Activated gamma-delta T cell treated with anti-CD3 and anti-CD28 coated beads, Interleukin-2, amount 50 U/mL, for 16 hours (primary cell): Measurements from ENCODE around the gene C19orf44.
"Not testable (repeated sequence)": the region's sequence is repeated elsewhere in the genome, so short reads cannot be mapped to it uniquely, and the experiment has no call there.

Experiments used
- DNase-seq: peaks from one replicate; pipeline ENCODE4 v3.0.0-alpha.2; 2020; ENCODE audit warnings: low read depth

The C19orf44 gene

DNA sequence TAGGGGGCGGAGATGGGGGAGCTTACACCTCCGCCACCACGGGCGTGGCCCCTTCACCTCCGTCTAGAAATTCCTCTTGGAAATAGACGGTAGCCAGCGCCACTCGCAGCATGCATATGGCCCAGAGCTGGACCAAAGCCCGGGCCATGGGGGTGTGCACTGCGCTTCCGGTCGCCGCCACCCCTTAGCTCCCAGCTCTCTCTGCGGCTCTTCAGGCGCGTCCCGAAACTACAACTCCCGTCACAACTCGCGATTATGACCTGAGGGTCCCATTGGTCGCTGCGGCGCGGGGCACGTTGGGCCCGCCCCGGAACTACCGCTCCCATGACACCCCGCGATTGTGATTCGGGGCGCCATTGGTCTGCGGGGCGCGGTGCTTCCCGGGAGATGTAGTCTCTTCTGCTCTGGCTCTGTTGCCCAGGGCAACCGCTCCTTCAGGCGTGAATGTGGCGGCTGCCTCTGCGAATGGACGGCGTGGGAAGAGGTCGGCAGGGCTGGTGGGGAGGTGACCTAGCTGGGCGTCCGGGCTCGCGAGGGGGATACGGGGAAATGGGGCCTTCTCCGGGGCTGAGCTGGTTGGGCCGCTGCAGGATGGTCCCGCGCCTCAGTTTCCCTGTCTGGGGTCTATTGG, at the start of gene C19orf44, which contains the start of gene CALR3:
Gene C19orf44, plus strand, starts transcription at position 413 of the 631 bp plus-strand sequence. CDS start 4,399 bp downstream, outside the sequence.
Gene CALR3, minus strand, starts transcription at position 186 of the 631 bp plus-strand sequence. Its CDS starts 38 bp downstream, at position 148.
- peak; percentile 94 for DNase-seq

DNA sequence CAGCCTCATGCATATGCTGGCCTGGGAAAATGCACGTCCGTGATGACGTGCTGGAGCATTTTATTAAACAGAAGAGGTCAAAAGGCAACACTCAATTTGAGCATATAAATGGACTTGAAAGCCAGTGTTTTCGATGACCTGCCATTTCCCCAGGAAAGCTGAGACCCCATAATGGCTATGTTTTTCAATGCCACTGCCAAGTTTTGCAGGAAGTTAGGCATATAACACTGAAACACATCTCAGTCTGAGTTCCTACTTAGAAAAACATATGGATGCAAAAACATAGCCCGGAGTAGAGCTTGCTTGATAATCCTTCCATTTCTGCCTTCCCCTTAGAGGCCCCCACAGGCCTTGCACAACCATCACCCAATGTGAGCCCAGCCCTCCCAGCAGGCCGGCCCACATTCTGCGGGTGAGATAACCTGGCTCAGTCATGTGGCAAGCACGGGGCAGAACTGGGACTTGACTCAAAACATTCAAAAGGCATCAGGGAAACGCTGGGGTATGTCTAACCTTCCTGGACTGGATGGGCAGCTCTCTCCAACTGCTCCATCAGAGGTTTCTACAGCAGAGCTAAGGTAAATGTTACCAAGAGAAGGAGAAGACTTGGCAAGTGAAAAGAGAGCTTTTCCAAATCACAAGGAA, 49.3 kb upstream of the C19orf44 start:
- peak; percentile 29 for DNase-seq

- DNase-seq = not testable (repeated sequence)
These were observed 47.3 kb upstream of the C19orf44 start for GRCh38 chr19:16448872-16449271.

DNA sequence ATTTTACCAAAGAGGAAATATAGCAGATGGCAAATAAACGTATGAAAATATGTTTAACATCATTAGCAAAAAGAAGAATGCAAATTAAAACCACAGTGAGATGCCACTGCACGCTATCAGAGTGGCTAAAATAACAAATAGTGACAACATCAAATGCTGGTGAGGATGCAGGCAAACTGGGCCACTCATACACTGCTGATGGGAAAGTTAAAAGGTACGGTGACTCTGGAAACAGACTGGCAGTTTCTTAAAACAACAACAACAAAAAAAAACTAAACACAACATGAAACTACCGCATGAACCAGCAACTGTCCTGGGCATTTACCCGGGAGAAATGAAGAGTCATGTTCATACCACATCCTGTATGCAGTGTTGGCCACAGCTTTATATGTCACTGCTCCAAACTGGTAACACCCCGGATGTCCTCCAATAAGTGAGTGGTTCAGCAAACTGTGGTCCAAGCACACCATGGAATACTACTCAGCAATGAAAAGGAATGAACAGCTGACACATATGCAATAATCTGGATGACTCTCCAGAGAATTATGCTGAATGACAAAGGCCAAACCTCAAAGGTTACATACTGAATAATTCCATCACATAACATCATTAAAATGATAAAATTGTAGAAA, 46.7 kb upstream of the C19orf44 start:
- DNase-seq = peak; percentile 30

- DNase-seq = no peak
These were observed 43.9 kb upstream of the C19orf44 start for GRCh38 chr19:16452325-16452724.

DNA sequence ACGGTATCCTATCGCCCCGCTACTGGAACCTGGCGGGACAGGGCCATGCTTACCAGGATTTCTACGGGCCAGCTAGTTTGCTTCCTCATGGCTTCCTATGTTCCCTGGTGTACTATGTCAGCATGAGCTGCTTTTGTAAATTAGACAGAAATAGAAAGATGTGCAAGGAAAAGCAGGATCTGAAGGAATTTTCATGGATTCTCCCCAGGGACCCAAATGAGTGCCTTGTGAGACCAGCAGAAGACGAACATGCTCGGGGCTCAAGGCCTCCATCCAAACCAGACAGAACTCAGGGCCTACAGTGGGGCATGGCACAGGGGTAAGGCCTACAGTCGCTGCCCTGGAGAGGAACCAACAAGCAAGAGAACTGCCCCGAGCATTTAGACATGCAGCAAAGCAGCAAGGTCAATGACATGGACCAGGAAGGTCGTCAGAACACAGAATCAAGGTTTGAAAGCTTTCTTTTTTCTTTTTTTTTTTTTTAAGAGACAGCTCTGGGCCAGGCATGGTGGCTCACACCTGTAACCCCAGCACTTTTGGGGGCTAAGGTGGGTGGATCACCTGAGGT, 41.8 kb upstream of the C19orf44 start:
- no peak for DNase-seq

- no peak for DNase-seq
These were observed 40.7 kb upstream of the C19orf44 start for GRCh38 chr19:16455489-16455888.

DNA sequence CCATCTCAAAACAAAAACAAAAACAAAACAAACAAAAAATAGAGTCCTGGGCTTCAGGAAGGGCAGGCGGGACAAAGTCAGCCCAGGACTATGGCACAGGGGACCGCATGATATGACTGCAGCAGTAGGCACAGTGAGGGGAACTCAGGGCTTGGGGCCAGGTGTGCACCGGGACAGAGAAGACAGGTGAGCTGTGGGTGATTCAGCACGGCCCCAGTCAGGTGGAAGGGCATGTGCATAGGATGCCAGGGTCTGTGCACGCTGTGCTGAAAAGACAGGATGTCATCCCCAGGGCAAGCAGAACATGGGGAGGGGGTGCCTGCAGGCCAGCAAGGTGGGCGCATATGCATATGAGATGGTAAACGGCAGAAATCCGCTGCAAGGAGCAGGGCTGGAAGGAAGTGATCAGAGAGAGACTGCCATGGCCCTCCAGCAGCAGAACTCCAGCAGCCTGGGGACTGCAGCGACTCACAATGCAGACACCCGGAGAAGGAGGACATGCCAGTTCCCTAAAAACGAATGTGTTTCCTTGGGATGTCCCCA, 39.5 kb upstream of the C19orf44 start:
- DNase-seq = no peak

- no peak for DNase-seq
These were observed 38.8 kb upstream of the C19orf44 start for GRCh38 chr19:16457195-16457953.

- DNase-seq = no peak
These were observed 38.3 kb upstream of the C19orf44 start for GRCh38 chr19:16457954-16458331.

DNA sequence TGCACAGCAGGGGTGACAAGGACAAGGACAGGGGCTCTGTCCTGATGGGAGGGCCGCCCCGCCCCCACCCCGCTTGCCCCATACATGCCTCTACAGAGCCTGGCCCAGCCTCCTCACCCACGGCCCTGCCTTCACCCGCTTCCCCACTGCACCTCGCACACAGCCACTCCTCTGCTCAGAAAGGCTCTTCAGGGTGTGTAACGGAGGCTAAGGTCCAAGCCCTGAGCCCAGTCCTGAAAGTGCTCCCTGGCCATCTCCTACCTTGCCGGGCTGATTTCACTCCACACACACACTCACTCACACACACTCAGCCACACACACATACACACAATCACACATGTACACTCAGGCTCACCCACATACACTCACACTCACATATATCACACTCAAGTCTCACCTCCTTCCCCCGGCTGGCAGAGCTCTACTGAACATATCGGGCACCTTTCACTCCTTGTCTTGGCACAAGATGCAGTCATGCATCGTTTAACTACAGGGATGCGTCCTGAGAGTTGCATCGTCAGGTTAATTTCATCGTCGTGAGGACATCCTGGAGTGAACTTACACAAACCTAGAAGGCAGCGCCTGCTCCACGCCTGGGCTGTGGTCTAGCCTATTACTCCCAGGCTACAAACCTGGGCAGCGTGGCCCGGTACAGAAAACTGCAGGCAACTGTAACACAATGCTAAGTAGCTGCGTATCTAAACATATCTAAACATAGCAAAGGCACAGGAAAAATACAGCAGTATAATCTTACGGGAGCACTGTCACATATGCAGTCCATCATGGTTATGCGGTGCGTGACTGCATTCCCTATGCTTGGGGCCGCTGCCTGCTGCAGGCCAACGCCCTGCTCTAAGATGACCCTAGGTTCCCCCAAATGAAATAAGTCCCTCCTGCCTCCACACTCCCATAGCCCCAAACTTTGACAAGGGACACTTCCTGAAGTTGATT, 37.5 kb upstream of the C19orf44 start:
- DNase-seq = no peak

- DNase-seq = no peak
These were observed 36.5 kb upstream of the C19orf44 start for GRCh38 chr19:16459680-16460079.

GRCh38 chr19:16460454-16460853, 35.7 kb upstream of the C19orf44 start:
- no peak for DNase-seq

GRCh38 chr19:16461630-16462051, 34.6 kb upstream of the C19orf44 start:
- DNase-seq = no peak

GRCh38 chr19:16462757-16463250, 33.4 kb upstream of the C19orf44 start:
- no peak for DNase-seq

DNA sequence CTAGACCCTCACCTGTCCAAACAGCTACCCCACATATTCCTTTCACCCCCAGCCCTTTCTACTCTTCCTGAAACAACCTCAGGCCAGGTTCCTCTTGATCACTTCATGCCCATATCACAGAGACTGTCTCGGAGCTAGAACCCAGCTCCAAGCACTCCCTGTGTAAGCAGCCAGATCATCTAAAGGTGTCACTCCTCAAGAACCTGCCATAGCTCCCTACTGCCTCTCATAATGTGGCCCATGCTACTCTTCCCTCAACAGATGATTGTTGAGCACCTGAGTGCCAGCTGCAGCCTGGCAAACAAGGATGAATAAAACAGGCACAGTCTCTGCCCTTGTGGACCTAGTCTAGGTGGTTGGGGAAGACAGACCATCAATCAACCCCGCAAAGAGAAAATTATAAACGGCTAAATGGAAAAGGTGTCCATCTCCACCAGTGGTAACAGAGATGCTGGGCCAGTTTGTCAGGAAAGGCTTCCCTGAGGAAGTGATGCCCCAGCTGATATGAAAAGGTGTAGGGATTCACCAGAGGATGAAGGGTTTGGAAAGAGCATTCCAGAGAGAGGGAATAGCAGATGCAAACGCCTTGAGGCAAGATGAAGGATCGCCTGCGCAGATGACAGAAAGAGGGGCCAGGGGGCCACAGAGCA, 32.7 kb upstream of the C19orf44 start:
- no peak for DNase-seq

GRCh38 chr19:16463991-16464575, 32.1 kb upstream of the C19orf44 start:
- no peak for DNase-seq

DNA sequence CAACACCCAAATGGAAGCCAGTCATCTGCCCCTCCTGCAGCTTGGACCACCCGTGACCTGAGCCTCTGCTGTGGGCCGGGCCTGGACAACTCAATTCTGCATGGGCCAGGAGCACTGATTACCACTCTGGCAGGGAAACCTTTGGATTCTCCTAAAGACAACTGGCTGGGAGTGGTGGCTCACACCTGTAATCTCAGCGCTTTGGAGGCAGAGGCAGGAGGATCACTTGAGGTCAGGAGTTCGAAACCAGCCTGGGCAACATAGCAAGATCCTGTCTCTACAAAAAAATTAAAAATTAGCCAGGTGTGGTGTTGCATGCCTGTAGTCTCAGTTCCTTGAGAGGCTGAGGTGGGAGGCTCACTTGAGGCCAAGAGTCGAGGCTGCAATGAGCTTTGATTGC, 31.0 kb upstream of the C19orf44 start:
- no peak for DNase-seq

GRCh38 chr19:16466802-16467427, 29.3 kb upstream of the C19orf44 start:
- DNase-seq = not testable (repeated sequence)
